ENCODE results near the gene CCDC110.

DNA sequence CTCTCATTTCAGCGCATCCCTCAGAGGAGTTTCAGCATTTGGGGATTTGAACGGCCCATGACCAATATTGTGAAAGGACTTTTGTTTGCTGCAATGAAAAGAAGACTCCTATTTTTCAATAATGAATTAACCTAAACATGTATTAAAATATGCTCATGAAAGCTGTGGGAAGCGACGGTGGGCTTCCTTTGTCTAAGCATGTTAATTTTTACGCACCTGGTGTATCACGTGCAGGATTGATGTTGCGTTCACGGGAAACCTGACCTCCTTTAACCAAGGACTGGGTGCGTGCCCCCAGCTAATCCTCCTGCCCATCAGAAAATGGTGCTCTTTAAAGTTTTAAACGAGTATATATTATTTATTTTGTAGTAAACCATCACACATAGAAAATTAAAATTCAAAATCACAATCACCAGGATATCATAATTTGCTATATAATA lies 590 bp upstream of the CCDC110 start:
- TF ChIP-seq, protein P1, sequence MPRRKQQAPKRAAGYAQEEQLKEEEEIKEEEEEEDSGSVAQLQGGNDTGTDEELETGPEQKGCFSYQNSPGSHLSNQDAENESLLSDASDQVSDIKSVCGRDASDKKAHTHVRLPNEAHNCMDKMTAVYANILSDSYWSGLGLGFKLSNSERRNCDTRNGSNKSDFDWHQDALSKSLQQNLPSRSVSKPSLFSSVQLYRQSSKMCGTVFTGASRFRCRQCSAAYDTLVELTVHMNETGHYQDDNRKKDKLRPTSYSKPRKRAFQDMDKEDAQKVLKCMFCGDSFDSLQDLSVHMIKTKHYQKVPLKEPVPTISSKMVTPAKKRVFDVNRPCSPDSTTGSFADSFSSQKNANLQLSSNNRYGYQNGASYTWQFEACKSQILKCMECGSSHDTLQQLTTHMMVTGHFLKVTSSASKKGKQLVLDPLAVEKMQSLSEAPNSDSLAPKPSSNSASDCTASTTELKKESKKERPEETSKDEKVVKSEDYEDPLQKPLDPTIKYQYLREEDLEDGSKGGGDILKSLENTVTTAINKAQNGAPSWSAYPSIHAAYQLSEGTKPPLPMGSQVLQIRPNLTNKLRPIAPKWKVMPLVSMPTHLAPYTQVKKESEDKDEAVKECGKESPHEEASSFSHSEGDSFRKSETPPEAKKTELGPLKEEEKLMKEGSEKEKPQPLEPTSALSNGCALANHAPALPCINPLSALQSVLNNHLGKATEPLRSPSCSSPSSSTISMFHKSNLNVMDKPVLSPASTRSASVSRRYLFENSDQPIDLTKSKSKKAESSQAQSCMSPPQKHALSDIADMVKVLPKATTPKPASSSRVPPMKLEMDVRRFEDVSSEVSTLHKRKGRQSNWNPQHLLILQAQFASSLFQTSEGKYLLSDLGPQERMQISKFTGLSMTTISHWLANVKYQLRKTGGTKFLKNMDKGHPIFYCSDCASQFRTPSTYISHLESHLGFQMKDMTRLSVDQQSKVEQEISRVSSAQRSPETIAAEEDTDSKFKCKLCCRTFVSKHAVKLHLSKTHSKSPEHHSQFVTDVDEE (CRISPR knock-in tag; IDR thresholded peaks at IDR 0.05), result no peak
- TF ChIP-seq SNAI2 (CRISPR knock-in tag; IDR thresholded peaks at IDR 0.05), result no peak
- no peak for TF ChIP-seq ESRRG (CRISPR knock-in tag; IDR thresholded peaks at IDR 0.05)
